GM18505 (cell line): ENCODE measurements around the gene SLC2A6.

Experiments
- ATAC-seq: cut with Tn5 transposase; IDR thresholded peaks from one replicate; pipeline ENCODE4 v1.9.1; 2021; ENCODE audit not compliant: unreplicated experiment
- POLR2A ChIP-seq: IDR thresholded peaks from 4 replicates; pipeline ENCODE4 v1.6.1; 2011; ENCODE audit warnings: borderline replicate concordance; ENCODE audit not compliant: insufficient read depth, insufficient read length; ENCODE audit errors: extremely low read depth

The SLC2A6 gene

DNA sequence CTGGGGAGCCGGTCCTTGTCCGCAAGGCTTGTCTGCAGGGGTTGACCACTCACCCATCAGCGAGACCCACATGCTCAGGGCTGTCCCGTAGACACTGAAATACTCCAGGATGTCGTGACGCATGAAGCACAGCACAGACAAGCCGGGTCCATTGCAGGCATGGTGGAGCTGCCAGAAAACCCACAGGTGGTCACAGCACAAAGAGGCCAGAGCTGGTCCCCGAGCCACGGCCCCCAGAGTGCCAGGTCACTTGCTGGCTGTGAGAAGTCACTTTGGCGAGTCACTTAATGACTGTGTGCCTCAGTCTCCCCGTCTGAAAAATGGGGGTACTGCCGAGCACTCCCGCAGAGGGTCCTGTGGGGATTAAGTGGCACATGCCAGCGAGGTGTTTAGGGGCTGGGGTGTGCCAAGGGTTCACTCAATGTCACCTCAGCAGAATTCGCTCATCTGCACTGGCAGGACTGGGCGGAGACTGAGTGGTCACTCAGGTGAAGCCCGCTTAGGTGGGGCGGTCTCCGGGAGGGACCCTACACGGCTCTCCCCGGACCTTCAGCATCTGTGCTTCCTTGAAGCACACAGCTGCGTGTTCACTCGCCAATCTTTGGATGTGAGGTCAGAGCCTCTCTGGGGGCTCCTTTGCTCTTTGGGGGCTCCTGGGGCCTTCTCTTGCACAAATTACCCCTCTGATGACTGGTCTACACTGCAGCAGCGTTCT lies 41.4 kb upstream of the SLC2A6 start:
- ATAC-seq: no peak
- TF ChIP-seq POLR2A: no peak

DNA sequence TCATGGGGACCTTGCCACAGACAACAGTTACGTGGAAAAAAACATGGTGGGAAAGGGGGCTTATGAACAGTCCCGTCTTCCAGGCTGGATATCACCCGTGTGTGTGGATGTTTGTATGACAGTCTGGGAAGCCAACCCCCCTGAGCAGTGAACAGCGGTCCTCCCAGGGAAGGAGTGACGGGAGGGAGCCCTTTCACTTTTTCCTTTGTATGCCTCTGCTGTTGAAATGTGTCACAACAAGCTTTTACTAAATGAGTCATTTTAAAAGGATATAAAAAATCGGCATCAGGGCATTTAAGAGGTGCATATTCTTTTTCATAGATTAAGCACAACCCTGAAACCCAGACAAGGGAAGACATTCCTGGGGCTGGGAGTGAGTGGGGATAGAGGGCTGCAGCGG lies 40.8 kb upstream of the SLC2A6 start:
- no peak for TF ChIP-seq POLR2A
- ATAC-seq: no peak

DNA sequence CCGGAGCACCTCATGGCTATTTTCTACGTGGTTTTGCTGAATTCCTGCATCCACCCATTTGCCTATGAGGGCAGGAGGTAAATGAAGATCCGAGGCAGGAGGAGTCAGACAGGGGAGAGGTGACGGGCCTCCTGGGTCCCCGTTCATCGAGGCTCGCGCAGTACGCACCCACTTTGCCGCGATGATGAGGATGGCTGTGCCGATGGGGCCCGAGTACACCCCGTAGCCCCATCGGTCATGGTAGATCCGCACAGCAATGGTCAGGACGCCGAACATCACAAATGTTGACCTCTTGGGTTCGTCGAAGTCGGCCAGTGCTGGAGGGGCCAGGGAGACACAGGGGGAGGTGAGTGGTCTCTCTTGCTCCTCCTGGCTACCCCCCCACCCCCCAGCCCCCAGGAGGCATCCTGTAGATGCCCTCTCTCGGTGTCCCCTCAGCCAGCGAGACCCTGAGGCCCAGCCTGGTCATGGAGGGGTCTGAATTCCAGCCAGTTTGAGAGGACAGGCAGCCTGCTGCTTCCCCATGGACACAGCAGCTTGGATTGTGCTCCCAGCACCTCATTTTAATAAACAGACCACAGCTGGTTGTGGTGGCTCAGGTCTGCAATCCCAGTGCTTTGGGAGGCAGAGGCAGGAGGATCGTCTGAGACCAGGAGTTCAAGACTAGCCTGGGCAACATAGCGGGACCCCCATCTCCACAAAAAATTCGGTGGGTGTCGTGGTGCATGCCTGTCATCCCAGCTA lies 40.0 kb upstream of the SLC2A6 start:
- ATAC-seq: no peak
- TF ChIP-seq POLR2A: no peak

DNA sequence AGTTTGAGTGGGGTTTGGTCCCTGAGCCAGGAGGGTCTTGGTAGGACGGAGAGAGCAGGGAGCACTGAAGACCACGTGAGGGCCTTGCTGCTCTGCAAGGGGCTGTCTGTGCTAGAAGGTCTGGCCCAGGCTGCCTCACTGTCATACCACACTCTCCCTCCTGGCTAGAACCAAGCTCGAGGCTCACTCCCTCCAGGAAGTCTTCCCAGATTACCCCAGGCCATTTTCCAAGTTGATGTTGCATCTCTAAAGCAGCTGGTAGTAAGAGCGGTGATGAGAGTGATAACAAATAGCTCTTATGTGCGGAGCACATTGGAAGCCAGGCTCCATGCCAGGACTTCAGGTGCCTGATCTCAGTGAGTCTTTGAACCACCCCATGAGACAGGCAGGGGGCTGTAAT lies 39.3 kb upstream of the SLC2A6 start:
- no peak for TF ChIP-seq POLR2A
- no peak for ATAC-seq

DNA sequence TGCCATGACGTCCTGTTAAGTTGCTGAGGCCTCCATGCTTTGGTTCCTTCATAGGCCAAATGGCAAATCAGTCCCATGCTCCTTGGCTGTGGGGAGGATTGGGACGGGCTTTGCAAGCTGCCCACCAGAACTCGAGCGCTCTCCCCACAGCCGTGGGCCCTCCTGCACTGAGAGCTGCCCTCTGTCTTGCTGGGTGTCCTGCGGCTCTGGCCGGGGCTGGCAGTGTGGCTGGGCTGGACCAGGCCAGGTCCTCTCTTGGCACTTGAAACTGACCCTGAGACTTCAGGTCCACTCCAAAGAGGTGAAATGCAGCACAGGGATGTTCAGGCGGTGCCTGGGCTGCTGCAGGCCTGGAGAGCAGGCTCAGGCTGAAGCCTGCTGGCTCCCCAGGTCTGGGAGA lies 38.8 kb upstream of the SLC2A6 start:
- no peak for ATAC-seq
- TF ChIP-seq POLR2A: no peak

DNA sequence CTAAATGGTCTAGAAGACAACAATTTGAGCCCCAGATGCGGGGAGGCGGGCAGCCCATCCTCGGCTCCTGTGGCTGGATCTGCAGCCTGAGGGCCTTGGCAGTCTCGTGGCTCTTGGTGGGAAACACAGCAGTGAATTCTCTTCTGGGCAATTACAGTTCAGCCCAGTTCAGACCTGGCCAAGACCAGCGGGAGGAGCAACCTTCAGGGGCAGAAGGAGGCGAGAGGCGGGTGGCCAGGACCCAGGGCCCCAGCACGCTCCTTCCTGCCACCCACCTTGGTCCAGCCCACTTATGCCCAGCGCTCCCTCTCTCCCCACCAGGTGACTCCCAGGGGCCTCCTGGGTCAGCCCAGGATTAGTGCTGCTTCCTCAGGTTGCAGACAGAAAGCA lies 38.1 kb upstream of the SLC2A6 start:
- ATAC-seq: no peak
- TF ChIP-seq POLR2A: no peak

DNA sequence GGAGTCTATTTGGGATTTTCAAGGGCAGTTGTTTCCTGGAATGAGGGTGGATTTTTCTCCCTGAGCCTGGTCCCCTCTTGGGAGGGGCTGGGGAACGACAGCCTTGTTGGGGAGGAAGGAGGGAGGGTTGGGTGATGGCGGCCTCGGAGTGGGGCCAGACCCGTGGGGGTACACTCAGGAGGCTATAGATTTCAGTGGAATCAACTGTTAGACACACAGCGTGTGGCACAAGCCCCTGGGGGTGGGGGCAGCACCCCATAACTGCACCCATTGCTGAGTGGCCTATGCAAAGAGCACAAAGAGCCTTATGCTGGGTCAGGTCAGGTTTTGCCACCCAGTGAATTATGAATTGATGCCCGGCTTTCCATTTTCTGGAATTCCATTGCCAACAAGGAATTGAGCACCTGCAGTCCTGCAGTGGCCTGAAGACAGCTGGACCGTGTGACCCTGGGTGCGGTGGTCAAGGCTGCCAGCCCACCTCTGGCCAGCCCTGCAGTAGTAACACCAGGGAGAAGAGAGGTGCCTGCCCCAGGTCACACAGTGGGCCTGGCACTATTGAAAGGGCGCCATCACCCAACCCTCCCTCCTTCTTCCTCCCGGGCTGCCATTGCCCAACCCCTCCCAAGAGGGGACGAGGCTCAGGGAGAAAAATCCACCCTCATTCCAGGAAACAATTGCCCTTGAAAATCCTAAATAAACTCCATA lies 37.5 kb upstream of the SLC2A6 start:
- no peak for TF ChIP-seq POLR2A
- no peak for ATAC-seq

DNA sequence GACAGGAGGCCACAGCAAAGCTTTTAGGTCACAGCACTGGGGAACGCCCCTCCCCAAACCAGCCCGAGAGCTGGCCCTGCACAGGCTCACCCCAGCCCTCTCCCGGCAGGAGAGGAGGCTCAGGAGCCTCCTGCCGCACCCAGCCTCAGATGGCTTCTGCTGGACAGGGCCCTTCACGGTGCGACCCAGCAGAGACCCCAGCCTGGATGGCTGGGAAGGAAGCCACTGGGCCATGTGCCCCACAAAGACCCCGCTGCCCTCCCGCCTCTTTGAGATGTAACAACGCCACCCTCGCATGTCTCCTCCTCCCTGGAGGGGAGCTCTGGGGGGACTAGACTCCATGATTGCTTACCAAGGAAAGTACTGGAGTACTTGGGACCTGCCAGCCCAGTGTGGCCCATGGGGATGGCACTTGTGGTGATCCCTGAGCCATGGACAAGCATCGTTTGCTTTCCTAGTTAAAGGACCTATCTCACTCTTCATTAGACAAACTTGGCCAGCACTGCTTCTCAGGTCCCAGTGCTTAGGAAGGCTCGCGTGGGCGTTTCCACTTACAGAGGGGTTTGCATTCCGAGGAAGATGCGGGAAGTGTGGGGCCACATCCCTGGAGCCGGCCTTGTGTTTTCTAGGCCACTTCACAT lies 36.8 kb upstream of the SLC2A6 start:
- no peak for TF ChIP-seq POLR2A
- no peak for ATAC-seq

DNA sequence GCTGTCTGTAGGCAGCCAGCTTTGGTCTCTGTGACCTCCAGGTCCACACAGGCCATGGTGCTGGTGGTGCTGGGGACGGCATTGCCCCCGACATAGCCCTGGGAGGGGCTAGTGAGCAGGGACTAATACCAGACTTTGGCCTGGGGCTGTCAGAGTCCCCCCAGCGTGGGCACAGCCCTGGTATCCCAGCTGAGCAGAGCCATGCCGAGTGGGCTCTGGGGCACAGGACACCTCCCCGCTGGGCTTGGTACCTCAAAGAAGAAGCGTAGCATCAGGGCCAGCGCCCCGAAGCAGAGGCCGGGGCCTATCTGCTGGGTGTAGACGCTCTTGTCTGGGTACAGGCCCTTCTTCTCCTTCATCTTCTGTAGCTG lies 36.3 kb upstream of the SLC2A6 start:
- TF ChIP-seq POLR2A: no peak
- ATAC-seq: no peak

DNA sequence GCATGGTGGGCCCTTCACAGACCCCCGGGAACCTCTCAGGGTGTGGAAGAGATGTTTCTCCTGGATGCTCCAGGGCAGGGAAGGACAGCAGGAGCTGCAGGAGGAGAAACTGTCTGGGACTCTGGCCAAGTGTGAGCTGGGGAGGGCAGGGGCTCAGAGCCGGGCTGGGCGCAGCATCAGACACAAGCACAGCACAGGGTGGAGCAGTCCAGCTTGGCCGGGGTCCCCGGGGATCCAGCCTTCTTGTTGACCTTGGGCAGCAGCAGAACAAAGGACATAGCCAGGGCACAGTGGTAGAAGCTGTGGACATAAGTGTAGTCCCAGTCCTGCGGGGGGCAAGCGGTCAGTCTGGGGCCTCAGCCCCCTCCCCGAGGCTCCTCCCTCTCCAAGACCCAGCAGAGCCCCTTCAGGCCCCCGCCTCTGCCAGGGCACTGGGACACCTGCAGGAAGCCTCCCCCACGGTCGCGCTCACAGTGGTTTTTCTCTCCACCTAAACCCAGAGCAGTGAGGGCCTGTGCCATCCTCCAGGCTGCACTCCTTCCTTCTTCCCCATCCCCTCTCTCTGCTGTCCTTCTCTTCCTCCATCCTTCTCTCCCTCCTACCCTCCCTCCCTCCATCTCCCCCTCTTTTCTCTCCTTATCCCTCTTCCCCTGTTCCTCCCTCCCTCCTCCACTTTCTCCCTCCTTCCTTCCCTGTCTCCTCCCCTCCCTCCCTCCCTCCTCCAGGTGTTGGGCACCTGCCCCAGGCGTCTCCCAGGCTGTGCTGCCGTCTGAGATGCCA lies 35.8 kb upstream of the SLC2A6 start:
- no peak for ATAC-seq
- no peak for TF ChIP-seq POLR2A

DNA sequence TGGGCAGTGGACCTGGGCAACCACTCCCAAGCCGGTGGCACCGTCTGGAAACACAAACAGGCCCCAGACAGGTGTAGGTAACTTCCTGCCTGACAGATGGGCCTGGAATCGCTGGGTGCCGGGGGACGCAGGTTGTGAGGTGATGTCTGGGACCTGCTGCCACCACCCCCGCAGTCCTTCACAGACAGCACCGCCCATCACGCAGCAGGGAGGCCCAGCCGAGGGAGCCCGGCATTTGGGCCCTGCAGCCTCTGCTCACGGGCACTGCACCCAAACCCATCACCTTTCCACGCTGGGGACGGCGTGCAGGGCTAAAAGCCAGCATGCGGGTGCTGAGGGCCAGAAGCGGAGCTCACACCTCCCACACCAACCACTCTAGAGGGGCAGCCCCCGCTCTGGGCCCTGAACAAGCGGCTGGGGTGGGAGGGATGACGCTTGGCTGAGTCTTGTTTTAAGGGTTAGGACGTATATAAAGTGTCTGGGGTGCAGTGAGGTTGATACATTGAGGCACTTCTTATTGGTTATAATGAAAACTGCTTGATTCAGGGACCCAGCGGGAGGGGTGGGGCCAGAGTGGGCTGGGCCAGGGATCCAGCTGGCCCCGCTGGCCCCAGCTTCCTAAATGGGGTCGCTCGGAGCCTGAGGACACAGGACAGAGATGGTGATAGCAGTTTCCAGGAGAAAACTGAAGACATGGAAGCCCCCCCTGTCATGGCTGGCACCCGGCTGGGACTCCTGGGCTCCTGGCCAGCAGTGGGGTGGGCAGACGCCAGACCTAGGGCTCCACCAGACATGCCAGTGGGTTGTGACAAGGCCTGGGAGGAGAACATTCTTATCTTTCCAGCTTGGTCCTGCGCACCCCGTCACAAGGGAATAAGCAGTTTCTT lies 34.6 kb upstream of the SLC2A6 start:
- TF ChIP-seq POLR2A: no peak
- ATAC-seq: no peak

DNA sequence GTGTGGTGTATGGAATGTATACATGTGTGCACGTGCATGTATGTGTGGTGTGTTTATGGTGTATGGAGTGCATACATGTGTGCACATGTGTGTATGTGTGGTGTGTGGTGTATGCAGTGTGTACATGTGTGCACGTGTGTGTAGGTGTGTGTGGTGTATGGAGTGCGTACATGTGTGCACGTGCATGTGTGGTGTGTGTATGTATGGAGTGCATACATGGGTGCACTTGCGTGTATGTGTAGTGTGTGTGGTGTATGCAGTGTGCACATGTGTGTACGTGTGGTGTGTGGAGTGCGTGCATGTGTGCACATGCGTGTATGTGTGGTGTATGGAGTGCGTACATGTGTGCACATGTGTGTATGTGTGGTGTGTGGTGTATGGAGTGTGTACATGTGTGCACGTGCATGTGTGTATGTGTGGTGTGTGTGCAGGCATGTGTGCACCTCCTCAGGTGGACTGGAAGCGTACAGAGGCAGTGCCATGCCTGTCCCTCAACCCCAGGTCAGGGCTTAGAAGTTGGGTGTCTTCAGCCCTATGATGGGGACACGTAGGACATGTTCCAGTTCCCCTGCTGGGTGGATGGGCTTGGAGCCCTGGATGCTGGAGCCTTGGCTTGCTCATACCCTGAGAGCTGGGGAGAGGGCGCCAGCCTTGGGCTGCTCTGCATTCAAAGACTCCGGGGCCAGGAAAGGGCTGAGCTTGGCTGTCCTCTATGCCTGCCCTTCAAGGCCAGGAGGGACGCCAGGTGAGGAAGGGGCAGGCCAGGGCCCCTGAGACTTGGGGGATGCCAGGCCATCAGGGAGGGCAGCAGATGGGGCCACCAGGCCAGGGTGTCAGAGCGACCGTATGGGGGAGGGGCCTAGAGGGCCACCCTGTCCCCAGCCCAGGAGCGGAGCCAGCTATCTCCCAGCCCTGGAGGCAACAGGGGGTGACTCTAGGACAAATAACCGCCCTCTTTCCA lies 33.6 kb upstream of the SLC2A6 start:
- ATAC-seq: no peak
- no peak for TF ChIP-seq POLR2A

DNA sequence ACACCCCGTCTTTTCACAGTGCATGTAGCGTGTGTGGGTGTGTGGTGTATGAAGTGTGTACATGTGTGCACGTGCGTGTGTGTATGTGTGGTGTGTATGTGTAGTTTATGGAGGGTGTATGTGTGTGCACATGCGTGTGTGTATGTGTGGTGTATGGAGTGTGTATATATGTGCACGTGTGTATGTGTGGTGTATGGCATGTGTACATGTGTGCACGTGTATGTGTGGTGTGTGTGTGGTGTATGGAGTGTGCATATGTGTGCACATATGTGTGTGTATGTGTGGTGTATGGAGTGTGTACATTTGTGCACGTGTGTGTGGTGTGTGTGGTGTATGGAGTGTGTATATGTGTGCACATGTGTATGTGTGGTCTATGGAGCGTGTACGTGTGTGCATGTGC lies 32.7 kb upstream of the SLC2A6 start:
- ATAC-seq: no peak
- no peak for TF ChIP-seq POLR2A
